DND-41 (cell line): ENCODE measurements around the gene DIAPH2.

Source experiments
- ATAC-seq: fragments of 200-7000 bp; cut with Tn5 transposase; 3 replicates; pipeline ENCODE4 v1.9.1; 2021; ENCODE audit warnings: low read depth; ENCODE audit not compliant: insufficient read depth
- DNase-seq: peaks from one replicate; pipeline ENCODE4 v3.0.0-alpha.2; 2020
- H2AFZ ChIP-seq: 2 replicates; pipeline ENCODE4 v1.6.0; 2012; ENCODE audit warnings: low read depth, low read length
- H3K27ac ChIP-seq: 2 replicates; pipeline ENCODE4 v1.5.1; 2012; ENCODE audit warnings: low read length, inconsistent platforms
- H3K27me3 ChIP-seq: fragments of 200-600 bp; sonication (generic); 2 replicates; pipeline ENCODE4 v1.6.0; 2012; ENCODE audit warnings: low read length, mild to moderate bottlenecking, inconsistent platforms; ENCODE audit not compliant: insufficient read depth, poor library complexity
- H3K36me3 ChIP-seq: 2 replicates; pipeline ENCODE4 v1.5.1; 2012; ENCODE audit warnings: low read length, inconsistent platforms; ENCODE audit not compliant: insufficient read depth
- H3K4me1 ChIP-seq: 2 replicates; pipeline ENCODE4 v1.5.1; 2012; ENCODE audit warnings: mild to moderate bottlenecking, low read length; ENCODE audit not compliant: insufficient read depth
- H3K4me2 ChIP-seq: 2 replicates; pipeline ENCODE4 v1.6.0; 2012; ENCODE audit warnings: mild to moderate bottlenecking, moderate library complexity, low read length, inconsistent platforms; ENCODE audit not compliant: insufficient read depth
- H3K4me3 ChIP-seq, 2 experiments: fragments of 200-600 bp in 1 of 2; shearing (Covaris generic) in 1 of 2; 2 replicates each; pipeline ENCODE4 v1.5.1; 2012 to 2016; ENCODE audit warnings: inconsistent platforms in 2 of 2, low read length in 2 of 2, mild to moderate bottlenecking in 2 of 2, low read depth in 1 of 2, moderate library complexity in 1 of 2
- H3K79me2 ChIP-seq: 2 replicates; pipeline ENCODE4 v1.6.0; 2012; ENCODE audit warnings: low read length, inconsistent platforms; ENCODE audit not compliant: insufficient read depth
- H3K9ac ChIP-seq: 2 replicates; pipeline ENCODE4 v1.6.0; 2012; ENCODE audit warnings: low read depth, mild to moderate bottlenecking, inconsistent platforms, low read length, moderate library complexity
- H3K9me3 ChIP-seq: 2 replicates; pipeline ENCODE4 v1.5.1; 2012; ENCODE audit warnings: low read length, moderate library complexity, mild to moderate bottlenecking, inconsistent platforms; ENCODE audit not compliant: insufficient read depth, severe bottlenecking
- H4K20me1 ChIP-seq: 2 replicates; pipeline ENCODE4 v1.6.0; 2012; ENCODE audit warnings: low read length; ENCODE audit not compliant: insufficient read depth
- CTCF ChIP-seq: IDR thresholded peaks from 2 replicates; pipeline ENCODE4 v1.5.1; 2012; ENCODE audit warnings: borderline replicate concordance, low read length, moderate library complexity, mild to moderate bottlenecking; ENCODE audit not compliant: poor library complexity, severe bottlenecking; ENCODE audit errors: extremely low read depth
- EZH2 ChIP-seq: IDR thresholded peaks from 3 replicates; pipeline ENCODE4 v1.6.1; 2012; ENCODE audit warnings: borderline replicate concordance, low read depth, mild to moderate bottlenecking, moderate library complexity, low read length, inconsistent platforms; ENCODE audit not compliant: severe bottlenecking

The DIAPH2 gene

GRCh38 chrX:97050392-97050791, 365.8 kb downstream of the DIAPH2 start:
- H3K4me1 ChIP-seq, result no peaks in the 10 kb centered on the region
- H3K9me3 ChIP-seq, result no peaks in the 10 kb centered on the region
- no peak overlapping the region for H2AFZ ChIP-seq
- no peak for TF ChIP-seq CTCF
- no peak for TF ChIP-seq EZH2
- no peak overlapping the region for H3K4me3 ChIP-seq
- H3K9ac ChIP-seq, result no peak overlapping the region
- H3K27me3 ChIP-seq, result no peaks in the 10 kb centered on the region
- no peaks in the 10 kb centered on the region for H3K79me2 ChIP-seq
- no peaks in the 10 kb centered on the region for H3K36me3 ChIP-seq
- no peak for ATAC-seq
- DNase-seq, result no peak
- H3K27ac ChIP-seq, result no peak overlapping the region
- H3K4me2 ChIP-seq, result no peak overlapping the region
- no peaks in the 10 kb centered on the region for H4K20me1 ChIP-seq

DNA sequence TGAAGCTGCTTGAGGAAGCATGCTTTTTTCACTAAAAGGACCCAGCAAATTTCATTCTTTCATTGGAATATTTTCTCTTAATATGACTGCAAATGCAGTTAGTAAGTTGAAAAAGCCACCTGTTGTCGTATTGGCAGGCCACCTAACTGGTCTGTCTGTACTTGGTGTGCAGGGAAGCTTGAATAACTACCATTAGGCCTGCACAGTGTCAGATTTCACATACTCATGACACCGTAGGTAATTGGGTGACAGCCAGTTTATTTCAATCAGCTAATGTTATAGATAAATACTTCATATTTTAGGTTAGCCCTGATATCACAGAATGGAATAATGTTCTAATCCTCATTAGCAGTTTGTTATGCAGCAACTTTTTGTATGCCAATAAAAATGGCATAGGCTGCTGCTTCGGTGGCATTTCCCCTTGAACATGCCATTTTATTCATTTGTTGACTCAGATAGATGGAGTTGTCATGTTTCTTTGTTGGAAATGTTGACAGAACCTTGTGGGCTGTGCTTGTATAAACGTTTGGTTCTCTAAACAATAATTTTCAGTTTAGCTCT, 372.8 kb downstream of the DIAPH2 start:
- Histone ChIP-seq H3K9ac (no peak overlapping the region), H2AFZ (no peak overlapping the region), H3K36me3 (no peaks in the 10 kb centered on the region), H3K4me2 (no peak overlapping the region), H4K20me1 (no peaks in the 10 kb centered on the region), H3K27me3 (no peaks in the 10 kb centered on the region), H3K4me3 (no peak overlapping the region), H3K27ac (no peak overlapping the region), H3K79me2 (no peaks in the 10 kb centered on the region), H3K4me1 (no peaks in the 10 kb centered on the region), H3K9me3 (no peaks in the 10 kb centered on the region)
- ATAC-seq (no peak), DNase-seq (no peak)
- TF ChIP-seq CTCF, result no peak
- TF ChIP-seq EZH2, result no peak

GRCh38 chrX:97060020-97060419, 375.4 kb downstream of the DIAPH2 start:
- no peak overlapping the region for H3K27ac ChIP-seq
- H3K9ac ChIP-seq, result no peak overlapping the region
- H3K4me2 ChIP-seq, result no peak overlapping the region
- no peak overlapping the region for H2AFZ ChIP-seq
- no peak for DNase-seq
- H3K36me3 ChIP-seq, result no peaks in the 10 kb centered on the region
- no peaks in the 10 kb centered on the region for H3K27me3 ChIP-seq
- TF ChIP-seq EZH2, result no peak
- no peak for TF ChIP-seq CTCF
- H3K79me2 ChIP-seq, result no peaks in the 10 kb centered on the region
- H3K4me1 ChIP-seq, result no peaks in the 10 kb centered on the region
- no peak overlapping the region for H3K4me3 ChIP-seq
- no peaks in the 10 kb centered on the region for H4K20me1 ChIP-seq
- no peak for ATAC-seq
- no peaks in the 10 kb centered on the region for H3K9me3 ChIP-seq

DNA sequence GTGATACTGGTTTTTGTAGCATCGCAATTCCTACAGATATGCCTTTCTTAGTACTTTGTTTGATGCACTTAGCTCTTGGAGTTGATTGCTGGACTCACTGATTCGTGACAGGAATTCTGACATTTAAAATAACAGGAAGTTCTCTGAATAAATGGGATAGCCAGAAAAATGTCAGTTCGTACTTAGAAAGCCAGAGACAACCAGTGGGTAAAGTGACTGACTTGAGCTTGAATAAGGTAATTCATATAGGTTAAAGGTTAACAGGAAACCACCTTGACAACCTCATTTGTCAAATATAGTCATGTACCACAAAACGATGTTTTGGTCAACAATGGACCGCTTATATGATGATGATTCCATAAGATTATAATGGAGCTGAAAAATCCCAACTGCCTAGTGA, 380.4 kb downstream of the DIAPH2 start:
- Histone ChIP-seq H3K9ac (no peak overlapping the region), H4K20me1 (no peaks in the 10 kb centered on the region), H3K4me2 (no peak overlapping the region), H3K9me3 (no peaks in the 10 kb centered on the region), H3K4me3 (no peak overlapping the region), H3K27ac (no peak overlapping the region), H2AFZ (no peak overlapping the region), H3K36me3 (no peaks in the 10 kb centered on the region), H3K4me1 (no peaks in the 10 kb centered on the region), H3K27me3 (no peaks in the 10 kb centered on the region), H3K79me2 (no peaks in the 10 kb centered on the region)
- DNase-seq (no peak), ATAC-seq (no peak)
- TF ChIP-seq EZH2 (no peak), CTCF (no peak)
